IPS DF 6.9 (cell line): ENCODE results near the gene PLAU.

Experiments
- DNase-seq: peaks from one replicate; pipeline ENCODE4 v3.0.0-alpha.2; 2013; ENCODE audit warnings: low read depth, low spot score
- H3K27ac ChIP-seq: one replicate; pipeline ENCODE4 v1.5.1; 2013; ENCODE audit warnings: low read length, control low read depth
- H3K27me3 ChIP-seq: 2 replicates; pipeline ENCODE4 v1.6.1; 2013; ENCODE audit warnings: mild to moderate bottlenecking, low read length; ENCODE audit not compliant: control insufficient read depth, insufficient read depth
- H3K36me3 ChIP-seq: 2 replicates; pipeline ENCODE4 v1.6.1; 2013; ENCODE audit warnings: low read length; ENCODE audit not compliant: control insufficient read depth, insufficient read depth
- H3K4me1 ChIP-seq: 2 replicates; pipeline ENCODE4 v1.6.1; 2013; ENCODE audit warnings: low read length; ENCODE audit not compliant: control insufficient read depth, insufficient read depth
- H3K4me3 ChIP-seq: 2 replicates; pipeline ENCODE4 v1.5.1; 2013; ENCODE audit warnings: mild to moderate bottlenecking, low read length
- H3K9me3 ChIP-seq: 2 replicates; pipeline ENCODE4 v1.6.1; 2013; ENCODE audit warnings: low read length, inconsistent platforms; ENCODE audit not compliant: control insufficient read depth, insufficient read depth
- WGBS: extraction: QIAGEN DNeasy Blood & Tissue Kit; methylation state at CpG from one replicate; pipeline ENCODE4 v1.1.7; 2013; ENCODE audit warnings: mixed read lengths, missing lambda C conversion rate; ENCODE audit not compliant: insufficient read length, insufficient coverage; 5-methylcytosine and 5-hydroxymethylcytosine counted together

Gene PLAU

GRCh38 chr10:73934074-73934473 is 23.1 kb downstream of the PLAU start:
- H3K9me3 ChIP-seq = no peaks in the 10 kb centered on the region
- no CpG with 5 or more reads among the region's 4 CpGs for WGBS

GRCh38 chr10:73935895-73936294 is 25.0 kb downstream of the PLAU start:
- Histone ChIP-seq H3K36me3 (no peaks in the 10 kb centered on the region), H3K27ac (no peak overlapping the region), H3K4me1 (peaks cover 5% of the 10 kb centered on the region; the same call in 1 of the 2 replicates), H3K27me3 (no peaks in the 10 kb centered on the region), H3K9me3 (no peaks in the 10 kb centered on the region), H3K4me3 (no peak overlapping the region)
- DNase-seq = no peak
- no CpG with 5 or more reads among the region's 3 CpGs for WGBS

More at GRCh38 chr10:73934074-73934473, 23.1 kb downstream of the PLAU start:
- Histone ChIP-seq H3K27me3 (no peaks in the 10 kb centered on the region), H3K36me3 (no peaks in the 10 kb centered on the region), H3K27ac (no peak overlapping the region), H3K4me1 (peaks cover 4% of the 10 kb centered on the region; the same call in 1 of the 2 replicates), H3K4me3 (no peak overlapping the region)
- no peak for DNase-seq

- Histone ChIP-seq H3K27me3 (no peaks in the 10 kb centered on the region), H3K4me3 (no peak overlapping the region), H3K27ac (no peak overlapping the region), H3K4me1 (peaks cover 2% of the 10 kb centered on the region; the same call in 1 of the 2 replicates), H3K36me3 (no peaks in the 10 kb centered on the region), H3K9me3 (no peaks in the 10 kb centered on the region)
- no CpG with 5 or more reads among the region's 5 CpGs for WGBS
- DNase-seq = no peak
These were observed 26.6 kb downstream of the PLAU start for GRCh38 chr10:73937333-73938043.

GRCh38 chr10:73940634-73941221 is 29.8 kb downstream of the PLAU start:
- no CpG with 5 or more reads among the region's 28 CpGs for WGBS
- Histone ChIP-seq H3K36me3 (no peaks in the 10 kb centered on the region), H3K4me1 (peaks cover 2% of the 10 kb centered on the region; the same call in 1 of the 2 replicates), H3K27me3 (no peaks in the 10 kb centered on the region), H3K9me3 (no peaks in the 10 kb centered on the region), H3K4me3 (no peak overlapping the region), H3K27ac (no peak overlapping the region)
- DNase-seq = no peak

DNA sequence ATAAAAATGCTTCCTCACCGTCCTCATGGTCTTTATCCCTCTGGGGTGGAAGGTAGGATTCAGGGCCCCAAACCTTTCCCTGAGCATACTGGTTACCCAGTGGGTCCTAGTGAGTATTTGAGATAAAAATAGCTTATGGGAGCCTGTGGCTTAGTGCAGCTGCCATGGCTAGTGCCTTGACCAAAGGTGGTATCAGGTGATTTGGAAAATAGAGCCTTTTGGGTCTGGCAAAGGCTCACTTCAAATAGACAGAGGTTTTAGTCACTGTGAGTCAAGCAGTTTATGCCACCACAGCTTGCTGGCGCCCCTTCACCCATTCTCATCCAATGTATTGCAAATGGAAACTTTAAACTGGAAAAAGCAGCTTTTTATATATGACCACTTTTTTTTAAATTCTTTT is 30.4 kb downstream of the PLAU start:
- Histone ChIP-seq H3K27ac (no peak overlapping the region), H3K9me3 (no peaks in the 10 kb centered on the region), H3K4me1 (peaks cover 2% of the 10 kb centered on the region; the same call in 1 of the 2 replicates), H3K4me3 (no peak overlapping the region), H3K36me3 (no peaks in the 10 kb centered on the region), H3K27me3 (no peaks in the 10 kb centered on the region)
- DNase-seq = no peak
- WGBS = no CpG with 5 or more reads among the region's 2 CpGs

- H3K9me3 ChIP-seq = no peaks in the 10 kb centered on the region
- peaks cover 2% of the 10 kb centered on the region; the same call in 1 of the 2 replicates for H3K4me1 ChIP-seq
- no peak overlapping the region for H3K4me3 ChIP-seq
- no peaks in the 10 kb centered on the region for H3K36me3 ChIP-seq
- H3K27ac ChIP-seq = no peak overlapping the region
- H3K27me3 ChIP-seq = no peaks in the 10 kb centered on the region
- no CpG with 5 or more reads among the region's 35 CpGs for WGBS
- no peak for DNase-seq
These were observed 33.6 kb downstream of the PLAU start for GRCh38 chr10:73944356-73945100.

DNA sequence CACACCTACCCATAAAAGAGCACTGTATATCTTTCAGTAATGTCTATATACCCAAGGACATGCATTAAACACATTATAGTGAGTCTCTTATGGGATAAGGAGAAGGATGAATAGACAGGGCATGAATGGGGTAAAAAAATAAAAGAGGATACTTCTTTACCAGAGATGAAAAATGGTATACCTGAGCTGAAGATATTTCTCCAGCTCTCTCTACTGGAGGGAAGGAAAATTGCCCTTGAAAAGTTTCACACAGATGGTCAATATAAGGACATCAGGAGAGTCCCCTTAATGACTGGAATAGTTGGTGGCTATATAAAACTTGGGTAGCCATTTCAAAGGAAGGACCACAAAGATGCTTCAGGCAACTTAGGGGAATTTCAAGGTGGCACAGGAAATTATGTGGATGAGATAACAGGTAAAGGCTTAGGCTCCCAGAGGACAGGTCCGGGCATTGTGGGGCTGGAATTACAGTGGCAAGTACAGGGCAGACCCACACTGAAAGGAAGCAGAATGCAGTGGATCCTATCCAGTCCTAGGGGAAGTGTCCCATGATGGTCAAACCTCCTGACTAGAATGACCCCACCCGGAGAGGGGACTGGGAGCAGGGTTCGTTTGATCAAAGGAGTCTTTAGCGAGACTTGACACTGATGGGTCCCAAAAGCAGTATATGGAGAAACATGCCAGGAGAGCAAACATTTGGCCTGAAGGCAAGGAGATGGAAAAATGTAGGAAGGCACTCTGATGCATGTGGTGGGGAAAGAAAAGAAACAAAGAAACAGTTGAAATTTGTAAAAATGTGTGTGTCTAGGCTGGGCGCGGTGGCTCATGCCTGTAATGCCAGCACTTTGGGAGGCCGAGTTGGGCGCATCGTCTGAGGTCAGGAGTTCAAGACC is 35.6 kb downstream of the PLAU start:
- H3K9me3 ChIP-seq = no peaks in the 10 kb centered on the region
- H3K4me3 ChIP-seq = no peak overlapping the region
- no peaks in the 10 kb centered on the region for H3K27me3 ChIP-seq
- H3K36me3 ChIP-seq = no peaks in the 10 kb centered on the region
- no peak overlapping the region for H3K27ac ChIP-seq
- DNase-seq = no peak
- WGBS = no CpG with 5 or more reads among the region's 9 CpGs
- no peaks in the 10 kb centered on the region; the same call in 1 of the 2 replicates for H3K4me1 ChIP-seq

GRCh38 chr10:73948947-73949633 is 38.2 kb downstream of the PLAU start:
- no peaks in the 10 kb centered on the region for H3K9me3 ChIP-seq
- WGBS = no CpG with 5 or more reads among the region's 10 CpGs
- H3K27ac ChIP-seq = no peak overlapping the region
- no peak for DNase-seq
- H3K27me3 ChIP-seq = no peaks in the 10 kb centered on the region
- no peaks in the 10 kb centered on the region; the same call in 1 of the 2 replicates for H3K4me1 ChIP-seq
- no peak overlapping the region for H3K4me3 ChIP-seq
- H3K36me3 ChIP-seq = no peaks in the 10 kb centered on the region

DNA sequence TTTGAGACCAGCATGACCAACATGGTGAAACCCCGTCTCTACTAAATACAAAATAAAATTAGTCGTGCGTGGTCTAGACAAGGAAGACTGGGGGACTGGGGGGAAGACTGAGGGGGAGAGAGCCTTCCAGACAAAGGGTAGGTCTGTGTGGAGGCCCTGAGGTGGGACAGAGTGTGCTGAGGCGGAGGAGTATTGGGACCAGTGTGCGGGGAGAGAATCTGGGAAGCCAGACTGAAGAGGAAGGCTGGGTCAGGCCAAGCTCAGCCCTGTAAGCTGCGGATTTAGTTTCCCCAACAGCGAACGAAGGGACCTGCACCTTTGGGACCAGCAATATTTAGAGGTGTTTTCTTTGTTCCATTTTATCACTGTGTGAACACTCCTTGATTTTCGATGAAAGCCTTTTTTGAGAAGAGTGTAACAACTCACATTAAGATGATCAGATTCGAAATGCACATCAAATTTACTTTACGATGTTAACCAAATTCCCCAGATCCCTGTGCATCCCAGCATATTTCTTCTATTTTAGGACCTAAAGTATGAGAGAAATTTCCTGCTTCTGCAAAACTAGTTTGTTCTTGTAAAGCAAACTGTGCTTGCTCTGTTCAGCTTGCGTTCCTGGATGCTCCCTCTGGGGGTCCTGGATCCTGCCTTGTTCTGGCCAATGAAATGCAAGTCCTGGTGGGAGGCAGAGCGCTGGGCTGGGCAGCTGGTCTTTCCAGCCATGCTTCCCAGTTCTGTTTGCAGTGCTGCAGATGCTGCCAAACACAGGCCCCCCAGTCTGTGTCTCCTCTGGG is 39.4 kb downstream of the PLAU start:
- DNase-seq = no peak
- Histone ChIP-seq H3K36me3 (no peaks in the 10 kb centered on the region), H3K4me1 (no peaks in the 10 kb centered on the region; the same call in 1 of the 2 replicates), H3K9me3 (no peaks in the 10 kb centered on the region), H3K27me3 (no peaks in the 10 kb centered on the region), H3K27ac (no peak overlapping the region), H3K4me3 (no peak overlapping the region)
- no CpG with 5 or more reads among the region's 13 CpGs for WGBS
